IgD-negative memory B cell (primary cell): ENCODE measurements around the gene JARID2. TPM values are rescaled to one million over a fixed set of nuclear protein-coding genes. Genes with fewer than 3 reads are reported as not detected.

Source experiments
- H3K27ac Mint-ChIP-seq, 3 donors: one replicate each; pipeline ENCODE4 v1.8.0; 2020 to 2022; ENCODE audit warnings: mild to moderate bottlenecking in 3 of 3, mixed read lengths in 3 of 3, moderate library complexity in 1 of 3
- H3K27me3 Mint-ChIP-seq: one replicate; pipeline ENCODE4 v1.8.0; 2021; ENCODE audit warnings: mixed read lengths
- H3K36me3 Mint-ChIP-seq: one replicate; pipeline ENCODE4 v1.8.0; 2020; ENCODE audit warnings: mild to moderate bottlenecking, mixed read lengths
- H3K4me1 Mint-ChIP-seq, 3 donors: one replicate each; pipeline ENCODE4 v1.8.0; 2020 to 2022; ENCODE audit warnings: mixed read lengths in 3 of 3, mild to moderate bottlenecking in 1 of 3
- H3K4me3 Mint-ChIP-seq, 4 donors: one replicate each; pipeline ENCODE4 v1.8.0; 2020 to 2022; ENCODE audit warnings: mild to moderate bottlenecking in 4 of 4, mixed read lengths in 4 of 4, moderate library complexity in 3 of 4
- H3K9me3 Mint-ChIP-seq, 3 donors: one replicate each; pipeline ENCODE4 v1.8.0; 2020 to 2021; ENCODE audit warnings: mixed read lengths in 3 of 3, mild to moderate bottlenecking in 1 of 3
- polyA plus RNA-seq: library from polyadenylated mRNA; unstranded; fragments of 300-500 nt; fragmentation: Illumina TruSeq; gene quantifications from one replicate; pipeline ENCODE4 v1.2.3, GENCODE V29; 2021

JARID2 gene
- polyA plus RNA-seq, 1 donor from 2014 or later = 10.8 TPM

DNA sequence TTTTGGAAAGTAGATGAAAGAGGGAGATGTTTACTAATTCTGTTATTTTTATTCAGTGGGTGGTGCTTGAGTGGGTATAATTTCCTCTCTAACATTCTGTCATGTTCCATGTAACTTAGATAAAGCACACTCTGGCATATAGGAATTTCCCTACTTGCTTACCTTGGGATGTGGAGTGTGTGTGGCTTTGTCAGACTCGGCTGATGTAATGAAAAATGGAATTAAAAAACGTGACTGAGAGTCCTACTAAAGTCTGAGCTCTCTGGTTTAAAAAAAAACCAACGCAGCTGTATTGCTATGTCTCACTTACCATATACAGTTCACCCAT, 98.3 kb downstream of the JARID2 start:
- no peaks in the 10 kb centered on the region for H3K9me3 Mint-ChIP-seq
- no peaks in the 10 kb centered on the region for H3K27me3 Mint-ChIP-seq
- peak overlapping the region in 1 of 3 donors; percentile 20 for H3K27ac Mint-ChIP-seq
- H3K4me1 Mint-ChIP-seq = peaks cover 27 to 66% (median 52%) of the 10 kb centered on the region in 3 donors
- H3K4me3 Mint-ChIP-seq = peak overlapping the region in 1 of 4 donors; percentile 43
- H3K36me3 Mint-ChIP-seq = no peaks in the 10 kb centered on the region

- H3K36me3 Mint-ChIP-seq = peaks cover 2% of the 10 kb centered on the region
- no peak overlapping the region for H3K27ac Mint-ChIP-seq
- H3K27me3 Mint-ChIP-seq = no peaks in the 10 kb centered on the region
- H3K9me3 Mint-ChIP-seq = no peaks in the 10 kb centered on the region
- H3K4me3 Mint-ChIP-seq = no peak overlapping the region
- peaks cover 26 to 66% (median 51%) of the 10 kb centered on the region in 3 donors for H3K4me1 Mint-ChIP-seq
Measured at GRCh38 chr6:15344831-15345230, 99.0 kb downstream of the JARID2 start.

DNA sequence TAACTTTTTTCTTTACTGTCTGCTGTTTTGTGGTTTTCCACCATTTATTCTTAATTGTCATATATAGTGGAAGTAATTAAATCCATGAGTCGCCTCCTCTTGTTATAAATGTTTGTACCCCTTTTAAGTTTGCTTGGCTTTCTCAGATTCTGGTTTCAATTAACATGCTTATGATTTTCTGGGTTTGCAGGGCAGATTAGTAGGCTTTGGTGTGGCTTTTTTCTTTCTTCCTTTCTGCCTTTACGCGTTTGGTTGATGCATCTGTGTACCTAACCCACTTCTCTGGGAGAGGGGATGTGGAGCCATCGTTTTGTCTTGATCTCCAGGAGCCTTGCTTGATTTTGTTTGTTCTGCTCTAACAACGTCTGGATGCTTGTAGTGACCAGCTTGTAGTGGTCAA, 100.4 kb downstream of the JARID2 start:
- Mint-ChIP-seq H3K4me3 (no peak overlapping the region), H3K4me1 (peaks cover 20 to 56% (median 41%) of the 10 kb centered on the region in 3 donors), H3K27ac (no peak overlapping the region), H3K9me3 (no peaks in the 10 kb centered on the region), H3K27me3 (no peaks in the 10 kb centered on the region), H3K36me3 (peaks cover 4% of the 10 kb centered on the region)

- H3K27ac Mint-ChIP-seq = no peak overlapping the region
- H3K9me3 Mint-ChIP-seq = no peaks in the 10 kb centered on the region
- H3K36me3 Mint-ChIP-seq = peaks cover 8% of the 10 kb centered on the region
- H3K27me3 Mint-ChIP-seq = no peaks in the 10 kb centered on the region
- H3K4me3 Mint-ChIP-seq = no peak overlapping the region
- peaks cover 16 to 54% (median 42%) of the 10 kb centered on the region in 3 donors for H3K4me1 Mint-ChIP-seq
Measured at GRCh38 chr6:15348528-15348927, 102.7 kb downstream of the JARID2 start.

GRCh38 chr6:15349379-15349778, 103.5 kb downstream of the JARID2 start:
- no peaks in the 10 kb centered on the region for H3K9me3 Mint-ChIP-seq
- H3K4me1 Mint-ChIP-seq = peaks cover 15 to 48% (median 42%) of the 10 kb centered on the region in 3 donors
- H3K4me3 Mint-ChIP-seq = no peak overlapping the region
- H3K27me3 Mint-ChIP-seq = no peaks in the 10 kb centered on the region
- H3K27ac Mint-ChIP-seq = no peak overlapping the region
- H3K36me3 Mint-ChIP-seq = peaks cover 8% of the 10 kb centered on the region

DNA sequence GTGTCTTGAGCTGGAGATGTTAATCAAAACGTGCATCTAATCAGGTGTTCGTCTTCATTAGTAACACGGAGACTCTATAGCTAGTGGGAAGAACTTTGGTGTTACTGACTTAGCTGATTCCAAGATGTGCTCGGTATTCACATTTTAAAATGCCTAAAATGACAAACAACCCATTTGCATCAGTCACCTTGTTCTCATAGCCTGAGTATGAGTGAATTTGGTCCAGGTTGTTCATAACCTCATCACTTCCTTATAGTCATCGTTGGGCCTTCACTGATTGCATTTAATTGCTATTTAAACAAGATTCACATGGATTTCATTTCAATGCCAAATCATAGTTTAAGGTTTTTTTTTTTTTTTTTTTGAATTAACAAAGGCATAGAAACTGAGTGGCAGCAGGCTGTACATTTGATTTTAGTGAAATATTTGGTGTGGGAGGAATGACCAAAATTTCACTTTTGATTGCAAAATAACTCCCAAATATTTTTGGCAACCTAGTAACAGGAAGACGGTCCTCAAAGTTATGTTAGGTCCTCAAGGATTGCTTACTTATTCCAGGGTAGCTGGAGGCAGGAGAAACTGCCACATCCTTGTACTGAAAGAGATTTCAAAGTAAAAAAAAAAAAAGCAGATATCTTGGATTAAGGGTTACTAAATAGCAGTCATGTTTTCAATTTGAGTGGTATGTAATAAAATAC, 104.7 kb downstream of the JARID2 start:
- Mint-ChIP-seq H3K9me3 (no peaks in the 10 kb centered on the region), H3K27ac (no peak overlapping the region), H3K4me1 (peaks cover 17 to 47% (median 38%) of the 10 kb centered on the region in 3 donors), H3K36me3 (peaks cover 8% of the 10 kb centered on the region), H3K4me3 (no peak overlapping the region), H3K27me3 (no peaks in the 10 kb centered on the region)

DNA sequence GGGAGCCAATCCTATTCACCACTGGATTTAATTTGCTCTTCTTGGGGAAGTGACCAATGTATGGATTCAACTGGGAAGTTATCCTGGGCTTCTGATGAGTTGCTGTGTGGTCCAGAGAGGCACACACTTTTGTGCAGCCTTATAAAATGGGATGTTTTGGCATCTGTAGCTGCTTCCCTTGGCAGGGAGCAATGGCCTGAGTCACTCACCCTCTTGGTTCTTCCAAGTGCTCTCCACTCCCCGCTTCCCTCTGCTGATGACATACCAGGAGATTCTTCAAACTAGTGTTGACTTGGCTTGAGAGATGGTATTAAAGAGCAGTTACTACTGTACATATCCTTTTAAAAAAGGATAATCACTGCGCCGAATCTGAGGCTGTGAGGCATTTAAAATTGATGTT, 105.8 kb downstream of the JARID2 start:
- Mint-ChIP-seq H3K4me1 (peaks cover 21 to 48% (median 41%) of the 10 kb centered on the region in 3 donors), H3K4me3 (no peak overlapping the region), H3K27ac (no peak overlapping the region), H3K9me3 (no peaks in the 10 kb centered on the region), H3K36me3 (peaks cover 10% of the 10 kb centered on the region), H3K27me3 (no peaks in the 10 kb centered on the region)

DNA sequence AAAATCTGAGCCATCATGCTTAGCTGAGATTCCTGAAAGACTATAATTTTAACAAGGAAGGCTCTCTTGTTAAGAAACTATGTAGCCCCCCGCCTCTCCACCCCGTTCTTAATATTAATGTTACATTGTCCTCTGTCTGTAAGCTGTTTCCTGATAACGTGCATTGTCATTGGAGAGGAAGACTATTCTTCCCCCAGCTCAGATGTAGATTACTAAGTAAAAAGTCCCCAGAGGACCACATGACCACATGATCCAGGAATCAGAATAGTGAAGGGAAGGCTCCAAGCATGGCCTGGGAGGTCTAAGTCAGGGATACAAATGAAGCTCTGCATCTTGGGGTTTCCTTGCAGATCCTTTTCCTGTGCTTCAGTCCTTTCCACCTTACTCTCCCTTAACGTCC, 106.4 kb downstream of the JARID2 start:
- no peak overlapping the region for H3K27ac Mint-ChIP-seq

GRCh38 chr6:15352845-15353244, 107.0 kb downstream of the JARID2 start:
- Mint-ChIP-seq H3K27me3 (no peaks in the 10 kb centered on the region), H3K27ac (peak overlapping the region in 1 of 3 donors; percentile 50), H3K4me1 (peaks cover 26 to 46% (median 43%) of the 10 kb centered on the region in 3 donors), H3K36me3 (peaks cover 10% of the 10 kb centered on the region), H3K4me3 (peak overlapping the region in 1 of 4 donors; percentile 39), H3K9me3 (no peaks in the 10 kb centered on the region)

More for the DNA sequence above, 106.4 kb downstream of the JARID2 start:
- Mint-ChIP-seq H3K36me3 (peaks cover 10% of the 10 kb centered on the region), H3K4me3 (no peak overlapping the region), H3K27me3 (no peaks in the 10 kb centered on the region), H3K9me3 (no peaks in the 10 kb centered on the region), H3K4me1 (peaks cover 21 to 43% (median 40%) of the 10 kb centered on the region in 3 donors)

GRCh38 chr6:15355683-15356099, 109.8 kb downstream of the JARID2 start:
- Mint-ChIP-seq H3K9me3 (no peaks in the 10 kb centered on the region), H3K36me3 (peaks cover 6% of the 10 kb centered on the region), H3K4me1 (peaks cover 40 to 54% (median 51%) of the 10 kb centered on the region in 3 donors), H3K4me3 (peak overlapping the region in 1 of 4 donors; percentile 76), H3K27ac (peak overlapping the region in 1 of 3 donors; percentile 40), H3K27me3 (no peaks in the 10 kb centered on the region)

- Mint-ChIP-seq H3K36me3 (peaks cover 6% of the 10 kb centered on the region), H3K27me3 (no peaks in the 10 kb centered on the region), H3K27ac (no peak overlapping the region), H3K4me3 (peak overlapping the region in 1 of 4 donors; percentile 3), H3K4me1 (peaks cover 39 to 54% (median 51%) of the 10 kb centered on the region in 3 donors), H3K9me3 (no peaks in the 10 kb centered on the region)
Measured at GRCh38 chr6:15356179-15356578, 110.3 kb downstream of the JARID2 start.

- H3K36me3 Mint-ChIP-seq = peaks cover 2% of the 10 kb centered on the region
- no peak overlapping the region for H3K4me3 Mint-ChIP-seq
- H3K9me3 Mint-ChIP-seq = no peaks in the 10 kb centered on the region
- no peak overlapping the region for H3K27ac Mint-ChIP-seq
- H3K4me1 Mint-ChIP-seq = peaks cover 38 to 52% (median 50%) of the 10 kb centered on the region in 3 donors
- H3K27me3 Mint-ChIP-seq = no peaks in the 10 kb centered on the region
Measured at GRCh38 chr6:15356937-15357336, 111.1 kb downstream of the JARID2 start.

DNA sequence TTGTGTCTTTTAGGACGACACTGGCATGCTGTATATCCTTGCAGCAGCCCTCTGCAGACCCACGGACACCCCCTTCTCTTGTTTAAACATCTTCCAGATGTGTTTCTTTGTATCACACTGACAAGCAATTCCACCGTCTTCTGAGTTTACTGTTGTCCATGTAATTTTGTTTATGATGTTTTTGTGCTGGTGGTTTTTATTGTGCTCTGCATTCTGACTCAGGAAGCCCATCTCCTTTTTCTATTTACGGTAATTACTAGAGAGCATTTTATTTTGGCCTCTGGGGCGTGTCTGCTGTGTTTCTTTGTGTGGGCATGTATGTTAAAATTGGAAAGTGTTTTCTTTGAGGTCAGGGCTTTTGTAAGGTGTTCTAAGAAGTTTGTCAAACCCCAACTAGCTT, 111.9 kb downstream of the JARID2 start:
- H3K27ac Mint-ChIP-seq = peak overlapping the region in 1 of 3 donors; percentile 0
- H3K4me3 Mint-ChIP-seq = peak overlapping the region in 1 of 4 donors; percentile 65
- no peaks in the 10 kb centered on the region for H3K9me3 Mint-ChIP-seq
- H3K4me1 Mint-ChIP-seq = peaks cover 37 to 47% (median 45%) of the 10 kb centered on the region in 3 donors
- peaks cover 2% of the 10 kb centered on the region for H3K36me3 Mint-ChIP-seq
- no peaks in the 10 kb centered on the region for H3K27me3 Mint-ChIP-seq

- H3K4me3 Mint-ChIP-seq = peak overlapping the region in 3 of 4 donors; percentile 39 to 59 (median 58)
- peaks cover 37 to 42% (median 41%) of the 10 kb centered on the region in 3 donors for H3K4me1 Mint-ChIP-seq
Measured at GRCh38 chr6:15358579-15359327, 112.9 kb downstream of the JARID2 start.

GRCh38 chr6:15359335-15359862, 113.5 kb downstream of the JARID2 start:
- Mint-ChIP-seq H3K27me3 (no peaks in the 10 kb centered on the region), H3K9me3 (no peaks in the 10 kb centered on the region), H3K4me1 (peaks cover 36 to 38% (median 37%) of the 10 kb centered on the region in 3 donors), H3K4me3 (peak overlapping the region in 2 of 4 donors; percentile 39 to 59), H3K36me3 (peaks cover 2% of the 10 kb centered on the region), H3K27ac (peak overlapping the region in 2 of 3 donors; percentile 1 to 5)

More at GRCh38 chr6:15358579-15359327, 112.9 kb downstream of the JARID2 start:
- peak overlapping the region in 2 of 3 donors; percentile 1 to 6 for H3K27ac Mint-ChIP-seq
- H3K36me3 Mint-ChIP-seq = peaks cover 2% of the 10 kb centered on the region
- H3K27me3 Mint-ChIP-seq = no peaks in the 10 kb centered on the region
- H3K9me3 Mint-ChIP-seq = no peaks in the 10 kb centered on the region
